ENCODE data around the gene ARL16. TPM values are rescaled to one million over a fixed set of nuclear protein-coding genes. Genes with fewer than 3 reads are reported as not detected.
A peak's percentile ranks its signal among the peaks of the same experiment; 100 is the strongest.

The ARL16 gene
- 10 to 100 TPM; 33.5 to 45.4 (median 43.4) TPM for total RNA-seq

GRCh38 chr17:81683584-81684441 lies at the start of gene ARL16, which contains the start of gene HGS:
TSS of gene ARL16 (minus strand) at chr17:81683797. CDS start at chr17:81683753, 44 bp downstream.
TSS of gene HGS (plus strand) at chr17:81684011. CDS start at chr17:81684067, 56 bp downstream.
- Histone ChIP-seq H3K9me3 (no peaks in the 10 kb centered on the region), H3K4me3 (peak within 1 kb of the TSS; percentile 90 to 99 (median 97)), H3K27me3 (no peaks in the 10 kb centered on the region), H3K27ac (peak within 1 kb of the TSS; percentile 88 to 89 (median 88)), H3K4me1 (peaks cover 0 to 26% (median 20%) of the 10 kb centered on the region in 4 donors), H3K36me3 (peaks cover 0 to 40% (median 0%) of the 10 kb centered on the region in 3 donors)
- peak; percentile 57 to 61 for TF ChIP-seq POLR2A (IDR thresholded peaks at IDR 0.05)
- TF ChIP-seq, protein P1, sequence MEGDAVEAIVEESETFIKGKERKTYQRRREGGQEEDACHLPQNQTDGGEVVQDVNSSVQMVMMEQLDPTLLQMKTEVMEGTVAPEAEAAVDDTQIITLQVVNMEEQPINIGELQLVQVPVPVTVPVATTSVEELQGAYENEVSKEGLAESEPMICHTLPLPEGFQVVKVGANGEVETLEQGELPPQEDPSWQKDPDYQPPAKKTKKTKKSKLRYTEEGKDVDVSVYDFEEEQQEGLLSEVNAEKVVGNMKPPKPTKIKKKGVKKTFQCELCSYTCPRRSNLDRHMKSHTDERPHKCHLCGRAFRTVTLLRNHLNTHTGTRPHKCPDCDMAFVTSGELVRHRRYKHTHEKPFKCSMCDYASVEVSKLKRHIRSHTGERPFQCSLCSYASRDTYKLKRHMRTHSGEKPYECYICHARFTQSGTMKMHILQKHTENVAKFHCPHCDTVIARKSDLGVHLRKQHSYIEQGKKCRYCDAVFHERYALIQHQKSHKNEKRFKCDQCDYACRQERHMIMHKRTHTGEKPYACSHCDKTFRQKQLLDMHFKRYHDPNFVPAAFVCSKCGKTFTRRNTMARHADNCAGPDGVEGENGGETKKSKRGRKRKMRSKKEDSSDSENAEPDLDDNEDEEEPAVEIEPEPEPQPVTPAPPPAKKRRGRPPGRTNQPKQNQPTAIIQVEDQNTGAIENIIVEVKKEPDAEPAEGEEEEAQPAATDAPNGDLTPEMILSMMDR (IDR thresholded peaks at IDR 0.05) = no peak
- DNase-seq = peak; percentile 96 to 99 (median 98)

DNA sequence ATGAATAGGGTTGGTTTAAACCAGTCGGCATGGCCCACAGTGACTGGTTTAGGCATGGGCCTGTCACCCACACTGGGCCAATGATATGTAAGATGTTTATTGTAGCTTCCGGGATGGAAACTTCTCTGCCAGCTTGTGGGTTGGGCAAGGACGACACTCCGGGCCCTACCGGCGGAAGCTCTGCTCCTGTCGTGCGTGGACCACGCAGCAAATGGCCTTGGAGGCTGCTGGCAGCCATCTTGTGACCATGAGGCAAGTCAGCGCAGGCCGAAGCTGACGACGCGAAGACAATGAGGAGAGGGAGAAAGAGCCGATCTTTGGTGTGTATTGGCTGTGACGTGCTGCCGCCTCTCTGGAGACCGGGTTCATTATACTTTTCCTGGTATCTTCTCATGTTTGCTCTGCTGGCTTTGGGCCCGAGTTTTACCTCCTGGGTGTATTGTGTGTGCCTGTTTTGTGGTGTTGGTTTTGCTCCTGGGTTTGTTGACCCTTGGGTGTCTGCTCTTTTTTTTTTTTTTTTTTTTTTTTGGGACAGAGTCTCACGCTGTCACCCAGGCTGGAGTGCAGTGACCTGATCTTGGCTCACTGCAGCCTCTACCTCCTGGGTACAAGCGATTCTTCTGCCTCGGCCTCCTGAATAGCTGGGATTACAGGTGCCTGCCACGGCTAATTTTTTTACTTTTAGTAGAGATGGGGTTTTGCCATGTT lies 43.9 kb upstream of the ARL16 start:
- peak in 2 of 3 donors; percentile 72 to 73 for DNase-seq
- no peaks in the 10 kb centered on the region for H3K36me3 ChIP-seq
- no peaks in the 10 kb centered on the region for H3K27me3 ChIP-seq
- peak overlapping the region in 1 of 4 donors; percentile 61 for H3K27ac ChIP-seq
- no peak overlapping the region for H3K4me3 ChIP-seq
- H3K9me3 ChIP-seq = no peaks in the 10 kb centered on the region
- H3K4me1 ChIP-seq = peaks cover 0 to 18% (median 0%) of the 10 kb centered on the region in 4 donors
- TF ChIP-seq POLR2A (IDR thresholded peaks at IDR 0.05) = peak in 1 of 2 donors; percentile 34
- TF ChIP-seq, protein P1 (IDR thresholded peaks at IDR 0.05) = no peak

- no peaks in the 10 kb centered on the region for H3K9me3 ChIP-seq
- no peaks in the 10 kb centered on the region for H3K27me3 ChIP-seq
- H3K36me3 ChIP-seq = no peaks in the 10 kb centered on the region
- DNase-seq = no peak
- no peak overlapping the region for H3K4me3 ChIP-seq
- TF ChIP-seq, protein P1 (IDR thresholded peaks at IDR 0.05) = no peak
- TF ChIP-seq POLR2A (IDR thresholded peaks at IDR 0.05) = no peak
- H3K27ac ChIP-seq = no peak overlapping the region
- H3K4me1 ChIP-seq = peaks cover 0 to 32% (median 0%) of the 10 kb centered on the region in 4 donors
These were observed 42.4 kb upstream of the ARL16 start for GRCh38 chr17:81726004-81726403.

GRCh38 chr17:81725439-81725838 lies 41.8 kb upstream of the ARL16 start:
- TF ChIP-seq, protein P1 (IDR thresholded peaks at IDR 0.05) = no peak
- no peak for TF ChIP-seq POLR2A (IDR thresholded peaks at IDR 0.05)
- no peaks in the 10 kb centered on the region for H3K9me3 ChIP-seq
- H3K27ac ChIP-seq = no peak overlapping the region
- no peaks in the 10 kb centered on the region for H3K27me3 ChIP-seq
- DNase-seq = no peak
- no peaks in the 10 kb centered on the region for H3K36me3 ChIP-seq
- no peak overlapping the region for H3K4me3 ChIP-seq
- H3K4me1 ChIP-seq = peaks cover 0 to 32% (median 0%) of the 10 kb centered on the region in 4 donors

- Histone ChIP-seq H3K27me3 (no peaks in the 10 kb centered on the region), H3K4me1 (peaks cover 0 to 32% (median 0%) of the 10 kb centered on the region in 4 donors), H3K36me3 (no peaks in the 10 kb centered on the region), H3K4me3 (no peak overlapping the region), H3K27ac (no peak overlapping the region), H3K9me3 (no peaks in the 10 kb centered on the region)
- TF ChIP-seq, protein P1 (IDR thresholded peaks at IDR 0.05) = no peak
- no peak for TF ChIP-seq POLR2A (IDR thresholded peaks at IDR 0.05)
- DNase-seq = no peak
These were observed 40.1 kb upstream of the ARL16 start for GRCh38 chr17:81723651-81724209.
